CD14-positive monocyte (primary cell): ENCODE data around the gene OR4F6. TPM values are rescaled to one million over a fixed set of nuclear protein-coding genes. Genes with fewer than 3 reads are reported as not detected.

Source experiments
- DNase-seq, 3 donors: peaks; one replicate each; pipeline ENCODE4 v3.0.0-alpha.2; 2011 to 2022
- H2AFZ ChIP-seq: 2 replicates; pipeline ENCODE4 v1.6.0; 2012; ENCODE audit warnings: mild to moderate bottlenecking, low read depth, low read length, inconsistent platforms; ENCODE audit not compliant: insufficient read depth, poor library complexity, severe bottlenecking
- H3K27ac ChIP-seq, 2 donors: 1 replicate in 1 of 2; 2 replicates in 1 of 2; pipeline ENCODE4 v1.5.1; 2012 to 2013; ENCODE audit warnings: low read length in 2 of 2, control low read depth in 1 of 2, inconsistent platforms in 1 of 2, low read depth in 1 of 2, mild to moderate bottlenecking in 1 of 2
- H3K27me3 ChIP-seq, 2 donors: one replicate each; pipeline versions ENCODE4 v1.6.0 to v1.6.1; 2011 to 2013; ENCODE audit warnings: low read length in 2 of 2; ENCODE audit not compliant: control insufficient read depth in 2 of 2, insufficient read depth in 2 of 2
- H3K36me3 ChIP-seq, 2 donors: replicated peaks in 1 of 2; 1 replicate in 1 of 2; 2 replicates in 1 of 2; pipeline versions ENCODE4 v1.5.1 to v1.6.1; 2012 to 2013; ENCODE audit warnings: low read length in 2 of 2, control low read depth in 1 of 2, inconsistent platforms in 1 of 2, mild to moderate bottlenecking in 1 of 2; ENCODE audit not compliant: insufficient read depth in 2 of 2, control insufficient read depth in 1 of 2
- H3K4me1 ChIP-seq, 2 donors: 1 replicate in 1 of 2; 2 replicates in 1 of 2; pipeline versions ENCODE4 v1.5.1 to v1.6.1; 2012 to 2013; ENCODE audit warnings: low read length in 2 of 2, control low read depth in 1 of 2, inconsistent platforms in 1 of 2, mild to moderate bottlenecking in 1 of 2, moderate library complexity in 1 of 2; ENCODE audit not compliant: insufficient read depth in 2 of 2, control insufficient read depth in 1 of 2
- H3K4me2 ChIP-seq: replicated peaks from 2 replicates; pipeline ENCODE3; 2012; ENCODE audit warnings: low read length, moderate library complexity, mild to moderate bottlenecking; ENCODE audit not compliant: poor library complexity, severe bottlenecking; ENCODE audit errors: extremely low read depth
- H3K4me3 ChIP-seq, 3 experiments: fragments of 200-600 bp in 1 of 3; sonication (generic) in 1 of 3; replicated peaks in 1 of 3; 1 replicate in 2 of 3; 2 replicates in 1 of 3; pipeline ENCODE4 v1.5.1; 2011 to 2013; ENCODE audit warnings: low read length in 3 of 3, mild to moderate bottlenecking in 3 of 3, control low read depth in 2 of 3, low read depth in 2 of 3, inconsistent platforms in 1 of 3, moderate library complexity in 1 of 3
- H3K79me2 ChIP-seq: 2 replicates; pipeline ENCODE4 v1.6.0; 2012; ENCODE audit warnings: mild to moderate bottlenecking, control low read depth, inconsistent platforms, low read length, moderate library complexity; ENCODE audit not compliant: insufficient read depth
- H3K9ac ChIP-seq: 2 replicates; pipeline ENCODE4 v1.6.0; 2017; ENCODE audit warnings: low read length, mild to moderate bottlenecking; ENCODE audit not compliant: insufficient read depth, poor library complexity, severe bottlenecking
- H3K9me3 ChIP-seq, 2 donors: replicated peaks in 1 of 2; 1 replicate in 1 of 2; 2 replicates in 1 of 2; pipeline versions ENCODE4 v1.5.1 to v1.6.1; 2012 to 2013; ENCODE audit warnings: low read length in 2 of 2, control low read depth in 1 of 2; ENCODE audit not compliant: control insufficient read depth in 1 of 2, insufficient read depth in 1 of 2
- H4K20me1 ChIP-seq: 2 replicates; pipeline ENCODE4 v1.6.0; 2012; ENCODE audit warnings: mild to moderate bottlenecking, low read length, control low read depth, moderate library complexity; ENCODE audit not compliant: insufficient read depth
- H3K27ac Mint-ChIP-seq, 7 donors: one replicate each; pipeline ENCODE4 v1.8.0; 2020; ENCODE audit warnings: mild to moderate bottlenecking in 7 of 7, mixed read lengths in 7 of 7, moderate library complexity in 6 of 7, inconsistent platforms in 2 of 7
- H3K27me3 Mint-ChIP-seq, 3 donors: one replicate each; pipeline ENCODE4 v1.8.0; 2021 to 2022; ENCODE audit warnings: low read depth in 3 of 3, mild to moderate bottlenecking in 3 of 3, mixed read lengths in 3 of 3, moderate library complexity in 3 of 3, inconsistent platforms in 1 of 3
- H3K36me3 Mint-ChIP-seq, 2 donors: one replicate each; pipeline ENCODE4 v1.8.0; 2020; ENCODE audit warnings: mixed read lengths in 2 of 2, inconsistent platforms in 1 of 2, mild to moderate bottlenecking in 1 of 2
- H3K4me1 Mint-ChIP-seq: one replicate; pipeline ENCODE4 v1.8.0; 2020; ENCODE audit warnings: mild to moderate bottlenecking, mixed read lengths
- H3K4me3 Mint-ChIP-seq, 2 donors: one replicate each; pipeline ENCODE4 v1.8.0; 2020; ENCODE audit warnings: mild to moderate bottlenecking in 2 of 2, mixed read lengths in 2 of 2, moderate library complexity in 1 of 2
- H3K9me3 Mint-ChIP-seq, 7 donors: one replicate each; pipeline ENCODE4 v1.8.0; 2020 to 2022; ENCODE audit warnings: mixed read lengths in 7 of 7, mild to moderate bottlenecking in 6 of 7, moderate library complexity in 6 of 7, inconsistent platforms in 2 of 7
- CTCF ChIP-seq: fragments of 200-600 bp; IDR thresholded peaks from one replicate; pipeline ENCODE4 v1.8.0; 2022; ENCODE audit warnings: antibody characterized with exemption, mild to moderate bottlenecking
- WGBS: methylation state at CpG from one replicate; pipeline ENCODE4 v1.1.5; 2013; ENCODE audit warnings: missing lambda C conversion rate; ENCODE audit not compliant: insufficient coverage; 5-methylcytosine and 5-hydroxymethylcytosine counted together
- intact Hi-C, 2 donors: fragments of 100-400 bp; cut with micrococcal nuclease; formaldehyde crosslinking; loops; one replicate each; pipeline versions ENCODE4 v1.15.0 to v1.15.1; 2023
- polyA plus RNA-seq, 3 donors: library from polyadenylated mRNA; depleted of rRNA in 1 of 3; unstranded in 2 of 3; stranded (reverse) in 1 of 3; fragments of 300-500 nt in 2 of 3; fragments of >200 nt in 1 of 3; fragmentation: Illumina TruSeq in 2 of 3; gene quantifications; 1 replicate in 2 of 3; 2 replicates in 1 of 3; pipeline ENCODE4 v1.2.3, GENCODE V29; 2012 to 2021
- small RNA-seq: library from RNA; depleted of rRNA; stranded (forward); fragments of <200 nt; gene quantifications from one replicate; pipeline ENCODE3, GENCODE V24; 2012; ENCODE audit warnings: low read depth; ENCODE audit not compliant: insufficient read length

The OR4F6 gene
- polyA plus RNA-seq, 3 donors: not detected

- Histone ChIP-seq H3K4me2 (no peak overlapping the region), H4K20me1 (no peaks in the 10 kb centered on the region), H3K79me2 (no peaks in the 10 kb centered on the region), H3K9ac (no peak overlapping the region), H2AFZ (no peak overlapping the region), H3K27me3 (peaks cover 0 to 2% of the 10 kb centered on the region in 2 donors), H3K4me3 (no peak overlapping the region), H3K36me3 (no peaks in the 10 kb centered on the region), H3K9me3 (no peaks in the 10 kb centered on the region), H3K4me1 (no peaks in the 10 kb centered on the region), H3K27ac (no peak overlapping the region)
- intact Hi-C loops: no loop called here
- no peaks in the 10 kb centered on the region for H3K4me1 Mint-ChIP-seq
- H3K27ac Mint-ChIP-seq: no peak overlapping the region
- no peak for DNase-seq
- WGBS: no CpG with 5 or more reads among the region's 1 CpG
- H3K27me3 Mint-ChIP-seq: peaks cover 0 to 10% (median 0%) of the 10 kb centered on the region in 3 donors
- TF ChIP-seq CTCF: no peak
- no peak overlapping the region for H3K4me3 Mint-ChIP-seq
- H3K36me3 Mint-ChIP-seq: no peaks in the 10 kb centered on the region
- no peaks in the 10 kb centered on the region for H3K9me3 Mint-ChIP-seq
Measured at GRCh38 chr15:101852356-101852755, 49.0 kb downstream of the OR4F6 start.

Small RNA genes lying within 50 kb of the gene (small RNA-seq; reads per million reads assigned to genes)
- not detected for gene RN7SL209P

Other genes starting within 250 kb of the OR4F6 start
- 10 to 100 TPM; 22.9 to 54.6 (median 26.5) TPM for gene TM2D3, start 151.1 kb upstream of the OR4F6 start, polyA plus RNA-seq
- 1 to 10 TPM; 1.3 to 2.4 (median 1.8) TPM for gene TARS3, start 79.0 kb upstream of the OR4F6 start, polyA plus RNA-seq
- not detected for gene OR4F15, start 8.7 kb downstream of the OR4F6 start, polyA plus RNA-seq